Measurements from ENCODE around the gene MYB. TPM values are rescaled to one million over a fixed set of nuclear protein-coding genes. Genes with fewer than 3 reads are reported as not detected.

MYB gene
- total RNA-seq, 4 donors from 2014 or later, result 0.18 to 4.0 (median 0.59) TPM; not detected in 1

DNA sequence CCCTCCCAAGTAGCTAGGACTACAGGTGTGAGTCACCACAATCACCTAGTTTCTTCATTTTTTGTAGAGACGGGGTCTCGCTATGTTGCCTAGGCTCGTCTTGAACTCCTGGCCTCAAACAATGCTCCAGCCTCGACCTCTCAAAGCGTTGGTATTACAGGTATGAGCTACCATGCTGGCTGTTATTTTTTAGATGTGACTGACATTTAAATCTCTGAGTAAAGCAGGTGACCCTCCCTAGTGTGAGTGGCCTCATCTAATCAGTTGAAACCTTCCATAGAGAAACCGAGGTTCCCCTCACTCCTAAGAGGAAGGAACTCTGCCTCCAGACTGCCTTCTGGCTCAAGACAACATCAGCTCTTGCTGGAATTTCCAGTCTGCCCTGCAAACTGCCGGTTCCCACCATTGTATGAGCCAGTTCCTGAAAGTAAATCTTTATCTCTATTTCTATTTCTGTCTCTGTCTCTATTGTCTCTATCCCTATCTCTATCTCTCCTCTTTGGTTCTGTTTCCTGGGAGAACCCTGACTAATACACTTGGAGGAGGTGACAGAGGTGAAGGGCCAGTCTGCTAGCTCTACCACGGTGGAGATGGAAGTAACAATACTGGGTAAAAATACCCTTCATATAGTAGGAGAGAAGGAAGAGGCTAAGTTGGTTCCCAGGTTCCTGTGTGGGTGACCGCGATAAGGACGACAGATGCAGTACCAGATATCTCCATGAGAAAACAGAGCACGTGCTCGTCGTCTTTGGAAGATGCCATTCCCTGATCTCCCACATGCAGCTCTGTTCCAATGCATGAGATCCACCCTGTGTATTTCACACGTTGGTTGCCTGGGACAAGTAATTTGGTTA lies 81.0 kb downstream of the MYB start:
- Histone ChIP-seq H3K4me1 (no peaks in the 10 kb centered on the region), H3K27ac (no peak overlapping the region), H3K36me3 (no peaks in the 10 kb centered on the region), H3K27me3 (no peaks in the 10 kb centered on the region), H3K4me3 (no peak overlapping the region), H3K9me3 (no peaks in the 10 kb centered on the region)
- intact Hi-C loops (cut with DNase I; ENCODE audit: low total_unique reads), result no loop called here
- DNase-seq, result no peak
- TF ChIP-seq, protein P1, sequence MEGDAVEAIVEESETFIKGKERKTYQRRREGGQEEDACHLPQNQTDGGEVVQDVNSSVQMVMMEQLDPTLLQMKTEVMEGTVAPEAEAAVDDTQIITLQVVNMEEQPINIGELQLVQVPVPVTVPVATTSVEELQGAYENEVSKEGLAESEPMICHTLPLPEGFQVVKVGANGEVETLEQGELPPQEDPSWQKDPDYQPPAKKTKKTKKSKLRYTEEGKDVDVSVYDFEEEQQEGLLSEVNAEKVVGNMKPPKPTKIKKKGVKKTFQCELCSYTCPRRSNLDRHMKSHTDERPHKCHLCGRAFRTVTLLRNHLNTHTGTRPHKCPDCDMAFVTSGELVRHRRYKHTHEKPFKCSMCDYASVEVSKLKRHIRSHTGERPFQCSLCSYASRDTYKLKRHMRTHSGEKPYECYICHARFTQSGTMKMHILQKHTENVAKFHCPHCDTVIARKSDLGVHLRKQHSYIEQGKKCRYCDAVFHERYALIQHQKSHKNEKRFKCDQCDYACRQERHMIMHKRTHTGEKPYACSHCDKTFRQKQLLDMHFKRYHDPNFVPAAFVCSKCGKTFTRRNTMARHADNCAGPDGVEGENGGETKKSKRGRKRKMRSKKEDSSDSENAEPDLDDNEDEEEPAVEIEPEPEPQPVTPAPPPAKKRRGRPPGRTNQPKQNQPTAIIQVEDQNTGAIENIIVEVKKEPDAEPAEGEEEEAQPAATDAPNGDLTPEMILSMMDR (IDR thresholded peaks at IDR 0.05), result no peak
- TF ChIP-seq POLR2A (IDR thresholded peaks at IDR 0.05), result no peak

DNA sequence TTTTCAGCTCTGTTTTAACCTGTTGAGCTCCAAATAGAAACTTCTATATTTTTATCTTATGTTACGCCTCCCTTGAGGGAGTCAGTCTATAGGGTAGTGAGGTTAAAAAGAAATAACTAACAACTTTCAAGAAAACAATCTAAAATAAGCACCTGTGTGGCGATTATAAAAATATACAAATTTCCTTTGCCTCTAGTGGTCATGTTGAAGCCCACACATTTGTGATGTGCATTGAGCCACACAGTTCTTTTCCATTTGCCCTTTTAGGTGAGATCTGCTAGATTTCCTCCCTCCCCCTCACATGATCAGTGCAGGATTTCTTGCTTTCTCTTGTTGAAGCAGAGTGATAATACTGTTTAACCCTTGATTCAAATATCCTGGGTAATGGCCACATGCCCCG lies 84.2 kb downstream of the MYB start:
- TF ChIP-seq POLR2A (IDR thresholded peaks at IDR 0.05), result no peak
- TF ChIP-seq, protein P1 (IDR thresholded peaks at IDR 0.05), result no peak
- no peak for DNase-seq
- Histone ChIP-seq H3K4me1 (no peaks in the 10 kb centered on the region), H3K4me3 (no peak overlapping the region), H3K27ac (no peak overlapping the region), H3K36me3 (no peaks in the 10 kb centered on the region), H3K27me3 (no peaks in the 10 kb centered on the region), H3K9me3 (no peaks in the 10 kb centered on the region)
- intact Hi-C loops (cut with DNase I; ENCODE audit: low total_unique reads), result no loop called here

DNA sequence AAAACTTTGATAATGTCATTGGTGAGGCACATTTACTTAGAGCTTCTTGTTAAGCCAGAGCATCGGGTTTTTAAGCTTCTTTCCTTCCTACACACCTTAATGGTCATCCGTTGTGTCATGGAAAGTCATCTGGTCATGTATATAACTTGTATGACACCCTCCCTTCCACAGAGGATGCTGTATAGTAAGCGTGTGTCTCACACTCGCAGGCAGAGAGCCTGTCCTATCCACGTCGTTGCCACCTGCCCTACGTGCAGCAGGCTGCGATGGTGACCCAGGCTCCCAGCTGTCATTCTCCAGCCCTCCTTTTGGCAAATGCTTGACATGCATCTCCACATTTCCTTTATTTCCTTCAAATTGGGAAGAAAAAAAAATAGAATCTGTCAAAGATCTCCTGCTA lies 85.6 kb downstream of the MYB start:
- Histone ChIP-seq H3K4me3 (no peak overlapping the region), H3K4me1 (no peaks in the 10 kb centered on the region), H3K36me3 (no peaks in the 10 kb centered on the region), H3K27me3 (no peaks in the 10 kb centered on the region), H3K9me3 (no peaks in the 10 kb centered on the region), H3K27ac (no peak overlapping the region)
- intact Hi-C loops (cut with DNase I; ENCODE audit: low total_unique reads), result no loop called here
- DNase-seq, result no peak
- TF ChIP-seq, protein P1 (IDR thresholded peaks at IDR 0.05), result no peak
- TF ChIP-seq POLR2A (IDR thresholded peaks at IDR 0.05), result no peak

DNA sequence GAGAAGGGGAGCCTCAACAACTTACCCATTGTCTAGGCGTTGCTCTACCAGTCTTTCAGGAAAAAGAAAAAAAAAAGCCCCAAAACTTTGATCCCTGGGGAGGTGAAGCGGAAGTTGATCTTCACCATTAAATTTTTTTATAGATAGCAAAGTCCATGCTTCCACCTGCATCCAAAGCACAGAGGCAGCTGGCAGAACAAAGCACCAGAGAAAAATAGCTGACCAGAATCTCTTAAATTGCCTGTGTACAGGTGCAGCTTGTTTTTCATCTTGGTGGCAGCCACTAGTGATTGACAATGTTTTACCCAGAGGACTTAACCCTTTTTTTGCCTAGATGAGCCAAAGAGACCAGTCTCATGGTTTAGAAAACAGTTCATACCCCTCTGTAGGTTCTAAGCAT lies 86.0 kb downstream of the MYB start:
- Histone ChIP-seq H3K9me3 (no peaks in the 10 kb centered on the region), H3K4me1 (no peaks in the 10 kb centered on the region), H3K36me3 (no peaks in the 10 kb centered on the region), H3K4me3 (no peak overlapping the region), H3K27ac (no peak overlapping the region), H3K27me3 (no peaks in the 10 kb centered on the region)
- DNase-seq, result no peak
- TF ChIP-seq, protein P1 (IDR thresholded peaks at IDR 0.05), result no peak
- TF ChIP-seq POLR2A (IDR thresholded peaks at IDR 0.05), result no peak
- intact Hi-C loops (cut with DNase I; ENCODE audit: low total_unique reads), result no loop called here

DNA sequence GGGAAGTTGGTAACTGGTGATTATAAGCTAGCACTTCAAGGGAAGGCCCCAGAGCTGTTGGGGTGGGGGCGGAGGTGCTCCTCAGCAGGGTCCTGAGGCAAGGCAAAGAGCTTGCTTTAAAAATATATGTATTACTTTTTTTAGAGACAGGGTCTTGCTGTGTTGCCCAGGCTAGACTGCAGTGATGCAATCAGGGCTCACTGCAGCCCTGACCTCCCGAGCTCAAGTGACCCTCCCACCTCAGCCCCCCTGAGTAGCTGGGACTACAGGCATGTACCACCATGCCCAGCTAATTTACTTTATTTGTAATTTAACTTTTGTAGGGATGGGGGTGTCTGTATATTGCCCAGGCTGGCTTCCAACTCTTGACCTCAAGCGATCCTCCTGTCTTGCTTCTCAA lies 87.2 kb downstream of the MYB start:
- TF ChIP-seq, protein P1 (IDR thresholded peaks at IDR 0.05), result no peak
- no peak for TF ChIP-seq POLR2A (IDR thresholded peaks at IDR 0.05)
- DNase-seq, result no peak
- Histone ChIP-seq H3K36me3 (no peaks in the 10 kb centered on the region), H3K27ac (no peak overlapping the region), H3K4me1 (no peaks in the 10 kb centered on the region), H3K9me3 (no peaks in the 10 kb centered on the region), H3K27me3 (no peaks in the 10 kb centered on the region), H3K4me3 (no peak overlapping the region)
- intact Hi-C loops (cut with DNase I; ENCODE audit: low total_unique reads), result no loop called here

Measured in uterus (tissue), 4 donors.